Effector memory CD8-positive, alpha-beta T cell (primary cell): Measurements from ENCODE around the gene GAL3ST3.
A peak's percentile ranks its signal among the peaks of the same experiment; 100 is the strongest.
"Not testable (repeated sequence)": the region's sequence is repeated elsewhere in the genome, so short reads cannot be mapped to it uniquely, and the experiment has no call there.

Experiments used
- ATAC-seq: fragments of 150-1000 bp; cut with Tn5 transposase; replicated peaks from 2 replicates; pipeline ENCODE4 v1.10.0; 2021; ENCODE audit warnings: mild to moderate bottlenecking, moderate library complexity
- DNase-seq, 3 experiments: peaks; one replicate each; pipeline ENCODE4 v3.0.0; 2021
- H3K27ac Mint-ChIP-seq, 2 donors: one replicate each; pipeline ENCODE4 v1.8.0; 2022; ENCODE audit warnings: mild to moderate bottlenecking in 2 of 2, mixed read lengths in 2 of 2, moderate library complexity in 2 of 2
- H3K27me3 Mint-ChIP-seq, 2 donors: one replicate each; pipeline ENCODE4 v1.8.0; 2022; ENCODE audit warnings: mixed read lengths in 2 of 2
- H3K36me3 Mint-ChIP-seq: one replicate; pipeline ENCODE4 v1.8.0; 2022; ENCODE audit warnings: mild to moderate bottlenecking, moderate library complexity, mixed read lengths; ENCODE audit not compliant: insufficient read depth
- H3K4me1 Mint-ChIP-seq, 2 donors: one replicate each; pipeline ENCODE4 v1.8.0; 2022; ENCODE audit warnings: low read depth in 2 of 2, mixed read lengths in 2 of 2
- H3K4me3 Mint-ChIP-seq, 2 donors: one replicate each; pipeline ENCODE4 v1.8.0; 2022; ENCODE audit warnings: mild to moderate bottlenecking in 2 of 2, mixed read lengths in 2 of 2, moderate library complexity in 2 of 2
- H3K9me3 Mint-ChIP-seq, 2 donors: one replicate each; pipeline ENCODE4 v1.8.0; 2022; ENCODE audit warnings: mixed read lengths in 2 of 2

The GAL3ST3 gene

GRCh38 chr11:66046901-66047300 lies 2.1 kb downstream of the GAL3ST3 start:
- no peaks in the 10 kb centered on the region for H3K9me3 Mint-ChIP-seq
- no peak for ATAC-seq
- DNase-seq: no peak
- H3K36me3 Mint-ChIP-seq: peaks cover 7% of the 10 kb centered on the region
- H3K4me3 Mint-ChIP-seq: no peak overlapping the region
- H3K4me1 Mint-ChIP-seq: peaks cover 17 to 20% of the 10 kb centered on the region in 2 donors
- peaks cover 0 to 8% of the 10 kb centered on the region in 2 donors for H3K27me3 Mint-ChIP-seq
- H3K27ac Mint-ChIP-seq: no peak overlapping the region

DNA sequence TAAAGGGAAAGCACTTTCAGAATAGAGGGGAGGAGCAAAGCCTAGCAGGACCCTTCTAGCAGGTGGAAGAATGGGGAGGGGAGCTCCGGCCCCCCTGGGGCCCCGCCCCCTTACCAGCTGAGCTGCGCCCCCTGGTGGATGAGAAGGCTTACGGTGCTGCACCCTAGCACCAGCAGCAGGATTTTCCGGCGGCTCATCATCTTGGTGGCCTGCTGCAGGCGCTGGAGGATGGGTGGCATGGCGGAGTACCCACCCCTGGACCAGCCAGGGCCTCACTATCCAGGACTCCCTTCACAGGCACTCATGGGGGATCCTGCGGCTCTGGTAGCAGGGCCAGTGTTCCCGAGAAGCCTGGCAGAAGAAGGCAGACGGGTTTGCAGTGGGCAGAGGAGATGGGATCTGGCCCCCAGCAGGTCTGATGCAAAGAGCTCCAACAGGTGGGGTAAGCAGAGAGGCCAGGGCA lies 3.8 kb downstream of the GAL3ST3 start:
- Mint-ChIP-seq H3K27me3 (peaks cover 0 to 10% of the 10 kb centered on the region in 2 donors), H3K27ac (peak overlapping the region; percentile 55 to 83), H3K9me3 (no peaks in the 10 kb centered on the region), H3K4me1 (peaks cover 10 to 17% of the 10 kb centered on the region in 2 donors), H3K36me3 (peaks cover 7% of the 10 kb centered on the region), H3K4me3 (peak overlapping the region in 1 of 2 donors; percentile 45)
- ATAC-seq (peak; percentile 96), DNase-seq (peak; percentile 82 to 86 (median 83))

GRCh38 chr11:66044757-66045156 lies 4.2 kb downstream of the GAL3ST3 start:
- ATAC-seq (peak; percentile 65), DNase-seq (no peak)
- no peaks in the 10 kb centered on the region for H3K9me3 Mint-ChIP-seq
- H3K4me3 Mint-ChIP-seq: peak overlapping the region in 1 of 2 donors; percentile 45
- H3K36me3 Mint-ChIP-seq: peaks cover 7% of the 10 kb centered on the region
- H3K27me3 Mint-ChIP-seq: peaks cover 0 to 15% of the 10 kb centered on the region in 2 donors
- peak overlapping the region; percentile 42 to 83 for H3K27ac Mint-ChIP-seq
- H3K4me1 Mint-ChIP-seq: peaks cover 10 to 17% of the 10 kb centered on the region in 2 donors

GRCh38 chr11:66042996-66043906 lies 5.7 kb downstream of the GAL3ST3 start:
- Mint-ChIP-seq H3K4me1 (peaks cover 10 to 15% of the 10 kb centered on the region in 2 donors), H3K9me3 (no peaks in the 10 kb centered on the region), H3K36me3 (peaks cover 7% of the 10 kb centered on the region), H3K27me3 (peaks cover 0 to 18% of the 10 kb centered on the region in 2 donors), H3K27ac (no peak overlapping the region), H3K4me3 (no peak overlapping the region)
- no peak for DNase-seq
- ATAC-seq: no peak

- Mint-ChIP-seq H3K9me3 (no peaks in the 10 kb centered on the region), H3K27ac (no peak overlapping the region), H3K4me1 (peaks cover 10 to 15% of the 10 kb centered on the region in 2 donors), H3K27me3 (peaks cover 0 to 21% of the 10 kb centered on the region in 2 donors), H3K36me3 (peaks cover 7% of the 10 kb centered on the region), H3K4me3 (no peak overlapping the region)
- ATAC-seq (no peak), DNase-seq (no peak)
Measured at GRCh38 chr11:66042227-66042995, 6.5 kb downstream of the GAL3ST3 start.

GRCh38 chr11:66039765-66040164 lies 9.2 kb downstream of the GAL3ST3 start:
- Mint-ChIP-seq H3K27me3 (peaks cover 6 to 33% of the 10 kb centered on the region in 2 donors), H3K36me3 (peaks cover under 1% of the 10 kb centered on the region), H3K9me3 (no peaks in the 10 kb centered on the region), H3K4me3 (no peak overlapping the region), H3K27ac (no peak overlapping the region), H3K4me1 (peaks cover 4% of the 10 kb centered on the region in 2 donors)
- no peak for DNase-seq
- no peak for ATAC-seq

- no peak for ATAC-seq
- H3K9me3 Mint-ChIP-seq: no peaks in the 10 kb centered on the region
- H3K4me3 Mint-ChIP-seq: no peak overlapping the region
- no peak for DNase-seq
- H3K27me3 Mint-ChIP-seq: peaks cover 9 to 39% of the 10 kb centered on the region in 2 donors
- no peaks in the 10 kb centered on the region for H3K36me3 Mint-ChIP-seq
- no peak overlapping the region for H3K27ac Mint-ChIP-seq
- H3K4me1 Mint-ChIP-seq: no peaks in the 10 kb centered on the region
Measured at GRCh38 chr11:66037327-66037726, 11.6 kb downstream of the GAL3ST3 start.

GRCh38 chr11:66036334-66036710 lies 12.6 kb downstream of the GAL3ST3 start:
- Mint-ChIP-seq H3K27me3 (peaks cover 9 to 39% of the 10 kb centered on the region in 2 donors), H3K36me3 (peaks cover 2% of the 10 kb centered on the region), H3K4me3 (no peak overlapping the region), H3K4me1 (no peaks in the 10 kb centered on the region), H3K9me3 (no peaks in the 10 kb centered on the region), H3K27ac (no peak overlapping the region)
- no peak for DNase-seq
- ATAC-seq: no peak

DNA sequence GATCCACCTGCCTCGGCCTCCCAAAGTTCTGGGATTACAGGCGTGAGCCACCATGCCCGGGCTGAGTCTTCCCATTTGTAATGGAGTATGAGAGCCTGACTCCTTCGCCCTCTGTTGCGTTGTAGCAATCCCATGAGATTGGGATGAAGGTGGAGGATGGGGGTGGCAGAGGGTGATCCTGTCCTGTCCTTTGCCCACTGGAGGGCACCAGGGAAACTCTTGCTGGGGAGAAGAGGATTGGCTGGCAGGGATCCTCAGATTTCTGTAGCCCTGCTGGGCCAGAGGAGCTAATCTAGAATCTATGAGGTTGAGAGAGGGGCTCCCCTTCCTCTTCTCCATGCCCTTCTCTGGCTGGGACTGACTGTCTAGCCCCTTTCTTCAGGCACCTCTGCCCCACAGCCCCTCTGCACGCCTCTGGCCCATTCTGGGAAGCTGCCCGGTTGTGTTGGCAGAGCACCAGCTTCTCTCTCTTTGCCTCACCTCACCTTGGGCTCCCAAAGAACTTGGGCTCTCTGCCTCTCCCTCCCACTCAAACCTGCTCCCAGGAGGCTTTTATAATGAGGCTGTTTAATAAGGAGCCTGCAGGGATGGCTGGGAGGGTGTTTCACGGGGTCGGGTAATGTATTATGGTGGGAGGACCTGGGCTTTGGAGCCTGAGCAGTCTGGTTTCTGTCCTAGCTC lies 13.2 kb downstream of the GAL3ST3 start:
- ATAC-seq (no peak), DNase-seq (no peak)
- H3K4me3 Mint-ChIP-seq: no peak overlapping the region
- H3K27me3 Mint-ChIP-seq: peaks cover 9 to 39% of the 10 kb centered on the region in 2 donors
- no peaks in the 10 kb centered on the region for H3K4me1 Mint-ChIP-seq
- H3K27ac Mint-ChIP-seq: no peak overlapping the region
- no peaks in the 10 kb centered on the region for H3K9me3 Mint-ChIP-seq
- peaks cover 2% of the 10 kb centered on the region for H3K36me3 Mint-ChIP-seq

GRCh38 chr11:66032957-66033735 lies 15.8 kb downstream of the GAL3ST3 start:
- Mint-ChIP-seq H3K36me3 (peaks cover 2% of the 10 kb centered on the region), H3K27ac (no peak overlapping the region), H3K4me3 (no peak overlapping the region), H3K9me3 (no peaks in the 10 kb centered on the region), H3K4me1 (no peaks in the 10 kb centered on the region), H3K27me3 (peaks cover 9 to 23% of the 10 kb centered on the region in 2 donors)
- DNase-seq: no peak
- no peak for ATAC-seq

GRCh38 chr11:66026017-66026529 lies 22.9 kb downstream of the GAL3ST3 start, which contains the start of gene CATSPER1:
Gene CATSPER1, minus strand, starts transcription at chr11:66026479. Its CDS starts 100 bp downstream, at chr11:66026379.
- ATAC-seq (no peak), DNase-seq (no peak)
- H3K9me3 Mint-ChIP-seq: no peaks in the 10 kb centered on the region
- H3K27me3 Mint-ChIP-seq: peaks cover 4 to 19% of the 10 kb centered on the region in 2 donors
- H3K4me3 Mint-ChIP-seq: no peak within 1 kb of the TSS
- H3K4me1 Mint-ChIP-seq: peaks cover 6% of the 10 kb centered on the region in 2 donors
- H3K36me3 Mint-ChIP-seq: no peaks in the 10 kb centered on the region
- H3K27ac Mint-ChIP-seq: peak within 1 kb of the TSS in 1 of 2 donors; percentile 9

- H3K27me3 Mint-ChIP-seq: peaks cover 4 to 19% of the 10 kb centered on the region in 2 donors
- peak overlapping the region in 1 of 2 donors; percentile 56 for H3K27ac Mint-ChIP-seq
- H3K9me3 Mint-ChIP-seq, DNase-seq, H3K4me3 Mint-ChIP-seq, ATAC-seq, H3K4me1 Mint-ChIP-seq, H3K36me3 Mint-ChIP-seq: not testable (repeated sequence)
Measured at GRCh38 chr11:66023186-66023440, 25.8 kb downstream of the GAL3ST3 start.
